ENCODE measurements around the gene CDH23.

GRCh38 chr10:71848325-71849275 is 451.9 kb downstream of the CDH23 start:
- TF ChIP-seq CTCF (IDR thresholded peaks at IDR 0.05; ENCODE audit: low read length) (no peak), EZH2 (optimal IDR thresholded peaks at IDR 0.05; ENCODE audit: low read depth, low read length) (no peak), EZH2phosphoT487 (IDR thresholded peaks at IDR 0.05; ENCODE audit: low read length) (no peak)

All from MM.1S (cell line).